Measurements from ENCODE around the gene DYNC2I2.
"Not testable (repeated sequence)": the region's sequence is repeated elsewhere in the genome, so short reads cannot be mapped to it uniquely, and the experiment has no call there.

Gene DYNC2I2

DNA sequence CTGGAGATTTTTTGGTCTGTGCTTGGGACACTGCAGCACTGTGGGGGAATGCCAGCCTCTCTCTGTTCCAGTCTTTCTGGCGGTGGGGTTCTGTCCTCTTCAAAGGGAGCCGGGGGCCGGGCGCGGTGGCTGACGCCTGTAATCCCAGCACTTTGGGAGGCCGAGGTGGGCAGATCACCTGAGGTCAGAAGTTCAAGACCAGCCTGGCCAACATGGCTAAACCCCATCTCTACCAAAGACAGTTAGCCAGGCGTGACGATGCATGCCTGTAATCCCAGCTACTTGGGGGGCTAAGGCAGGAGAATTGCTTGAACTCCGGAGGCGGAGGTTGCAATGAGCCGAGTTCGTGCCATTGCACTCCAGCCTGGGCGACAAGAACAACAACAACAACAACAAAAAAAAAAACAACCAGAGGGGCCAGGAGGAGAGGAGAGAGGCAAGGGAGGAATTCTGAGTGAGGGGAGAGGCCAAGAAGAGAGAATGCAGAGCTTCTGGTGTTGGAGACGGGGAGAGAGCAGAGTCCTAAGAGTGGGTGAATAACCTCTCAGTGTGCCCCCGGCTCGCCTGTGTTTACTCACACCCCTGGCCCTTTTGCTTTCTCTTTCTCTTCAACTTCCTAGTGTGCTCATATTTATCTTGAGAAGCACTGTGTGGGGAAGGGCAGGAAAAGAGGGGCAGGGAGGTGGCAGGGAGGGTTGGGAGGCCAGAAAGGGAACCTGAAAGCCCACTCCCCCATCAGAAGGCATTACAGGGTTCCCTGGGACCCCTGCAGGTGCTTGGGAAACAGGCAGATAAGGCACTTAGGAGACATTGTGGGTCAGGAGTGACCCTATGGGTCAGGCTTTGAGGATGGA, 29.2 kb upstream of the DYNC2I2 start:
- no peak for DNase-seq

DNA sequence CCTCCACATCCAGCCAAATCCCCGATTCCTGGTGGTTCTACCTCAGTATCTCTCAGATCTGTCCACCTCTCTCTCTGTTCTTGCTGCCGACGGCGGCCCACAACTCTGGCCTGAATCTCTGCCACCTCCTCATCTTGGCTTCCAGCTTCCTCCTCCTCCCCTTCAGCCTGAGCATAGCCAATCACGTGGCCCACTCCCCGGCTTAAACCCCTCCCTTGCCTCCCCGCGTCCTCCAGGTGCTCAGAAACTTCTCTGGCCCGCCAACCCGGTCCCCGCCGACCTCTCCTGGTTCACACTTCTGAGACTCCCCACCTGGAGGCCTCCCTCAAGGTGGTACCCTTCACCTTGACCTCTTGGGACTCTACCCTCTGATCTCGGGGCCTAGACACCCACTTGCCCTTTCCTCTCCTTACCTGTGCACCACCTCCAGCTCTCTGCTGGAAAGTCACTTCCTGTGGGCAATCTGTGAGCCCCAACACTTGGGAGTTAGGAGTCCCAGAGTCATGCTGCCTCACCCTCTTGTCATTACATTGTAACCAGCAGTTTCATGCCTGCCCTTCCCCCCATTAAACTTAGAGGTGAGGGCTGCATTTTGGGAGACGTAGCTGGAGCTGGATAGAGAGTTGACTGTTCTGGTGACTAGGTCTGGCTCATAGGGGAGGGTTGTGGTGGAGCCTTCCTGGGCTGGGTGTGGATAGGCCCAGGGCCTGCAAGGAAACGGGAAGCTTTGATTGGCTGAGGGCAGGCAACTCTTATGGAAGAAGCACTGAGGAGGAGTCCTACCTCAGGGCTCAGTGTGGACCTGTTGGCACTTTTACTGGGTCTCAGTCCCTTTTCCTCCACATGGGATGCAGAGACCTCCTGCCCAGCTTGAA, 27.9 kb upstream of the DYNC2I2 start:
- peak; percentile 71 for DNase-seq

DNA sequence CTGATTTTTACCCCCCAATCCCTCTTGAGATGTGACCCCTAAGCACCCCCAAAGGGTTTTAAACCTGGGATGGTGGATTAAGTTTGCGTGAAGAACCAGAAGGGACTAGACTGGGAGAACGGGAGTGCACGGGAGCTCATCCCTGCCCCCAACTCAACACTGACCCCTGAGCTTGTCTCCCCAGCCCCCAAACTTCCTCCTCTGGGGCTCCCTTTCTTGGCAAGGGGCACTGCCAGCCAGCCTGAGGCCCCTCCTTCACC, 27.3 kb upstream of the DYNC2I2 start:
- no peak for DNase-seq

DNA sequence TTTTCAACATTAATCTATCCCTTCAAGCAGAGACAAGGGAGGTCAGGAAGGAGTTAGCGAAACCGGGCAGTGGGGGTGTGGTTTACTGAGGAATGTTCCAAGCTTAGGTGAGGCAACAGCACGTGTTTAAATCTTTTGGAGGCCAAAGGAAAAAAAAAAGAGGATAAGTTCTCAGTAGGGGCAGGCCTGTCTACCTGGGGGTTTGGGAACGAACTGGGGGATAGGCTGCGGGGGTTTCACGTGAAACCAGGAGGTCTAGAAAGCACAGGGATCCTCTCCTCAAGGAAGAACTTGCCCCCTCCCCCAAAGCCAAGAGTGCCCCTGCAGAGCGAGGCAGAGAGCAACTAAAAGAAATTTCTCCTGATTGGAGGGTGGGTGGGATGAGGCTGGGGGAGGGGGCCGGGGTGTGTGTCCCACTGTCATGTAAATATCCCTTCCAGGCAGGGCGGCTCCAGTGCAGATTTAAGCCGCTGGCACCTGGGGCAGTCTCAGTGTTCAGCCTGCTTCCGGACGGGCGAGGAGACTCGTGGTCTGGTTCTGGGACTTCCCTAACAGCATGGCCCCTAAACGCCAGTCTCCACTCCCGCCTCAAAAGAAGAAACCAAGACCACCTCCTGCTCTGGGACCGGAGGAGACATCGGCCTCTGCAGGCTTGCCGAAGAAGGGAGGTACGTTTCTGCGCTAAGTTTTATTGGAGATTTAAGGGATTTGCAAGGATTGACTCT, 26.9 kb upstream of the DYNC2I2 start:
- peak; percentile 65 for DNase-seq

DNA sequence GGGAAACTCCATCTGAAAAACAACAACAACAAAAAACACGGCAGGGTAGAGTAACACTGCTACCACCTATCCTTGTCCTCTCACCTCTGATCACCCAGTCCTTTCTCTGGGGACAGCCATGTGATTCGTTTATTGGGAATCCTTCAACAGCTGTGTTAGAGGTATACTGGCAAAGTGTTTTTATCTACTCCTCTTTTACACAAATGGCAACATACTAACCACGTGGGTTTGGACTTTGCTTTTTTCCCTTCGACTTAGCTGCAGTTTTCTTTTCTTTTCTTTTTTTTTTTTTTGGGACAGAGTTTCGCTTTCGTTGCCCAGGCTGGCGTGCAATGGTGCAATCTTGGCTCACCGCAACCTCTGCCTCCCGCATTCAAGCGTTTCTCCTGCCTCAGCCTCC, 21.1 kb upstream of the DYNC2I2 start:
- no peak for DNase-seq

DNA sequence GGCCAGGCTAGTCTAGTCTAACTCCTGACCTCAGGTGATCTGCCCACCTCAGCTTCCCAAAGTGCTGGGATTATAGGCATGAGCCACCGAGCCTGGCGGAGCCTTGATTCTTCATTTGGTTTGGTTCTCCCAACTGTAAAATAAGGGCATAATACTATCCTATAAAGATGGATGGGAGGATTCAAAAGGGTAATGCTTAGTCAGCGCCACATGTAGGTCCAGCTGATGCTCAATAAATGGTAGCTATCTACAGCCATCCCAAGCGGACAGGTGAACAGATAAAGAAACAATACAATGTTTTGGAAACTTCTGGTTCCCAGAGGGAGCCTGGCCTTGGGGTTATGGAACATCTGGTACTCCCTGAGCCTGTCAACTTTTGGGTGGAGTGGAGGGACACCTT, 18.7 kb upstream of the DYNC2I2 start:
- DNase-seq: no peak

DNA sequence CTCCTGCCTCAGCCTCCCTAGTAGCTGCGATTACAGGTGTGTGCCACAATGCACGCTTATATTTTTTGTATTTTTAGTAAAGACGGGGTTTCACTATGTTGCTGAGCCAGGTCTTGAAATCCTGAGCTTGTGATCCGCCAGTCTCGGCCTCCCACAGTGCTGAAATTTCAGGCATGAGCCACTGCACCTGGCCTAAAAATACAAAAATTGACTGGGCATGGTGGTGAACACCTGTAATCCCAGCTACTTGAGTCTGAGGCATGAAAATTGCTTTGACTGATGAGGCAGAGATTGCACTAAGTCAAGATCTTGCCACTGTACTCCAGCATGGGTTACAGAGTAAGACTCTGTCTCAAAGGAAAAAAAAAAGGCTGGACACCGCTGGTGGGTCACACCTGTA, 13.1 kb upstream of the DYNC2I2 start:
- DNase-seq: no peak

DNA sequence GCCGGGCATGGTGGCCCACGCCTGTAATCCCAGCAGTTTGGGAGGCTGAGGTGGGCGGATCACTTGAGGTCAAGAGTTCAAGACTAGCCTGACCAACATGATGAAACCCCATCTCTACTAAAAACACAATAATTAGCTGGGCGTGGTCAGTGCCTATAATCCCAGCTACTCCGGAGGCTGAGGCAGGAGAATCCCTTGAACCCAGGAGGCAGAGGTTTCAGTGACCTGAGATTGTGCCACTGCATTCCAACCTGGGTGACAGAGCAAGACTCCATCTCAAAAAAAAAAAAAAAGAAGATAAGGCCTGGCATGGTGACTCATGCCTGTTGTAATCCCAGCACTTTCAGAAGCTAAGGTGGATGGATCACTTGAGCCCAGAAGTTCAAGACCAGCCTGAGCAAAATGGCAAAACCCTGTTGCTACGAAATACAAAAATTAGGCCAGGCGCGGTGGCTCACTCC, 9.9 kb upstream of the DYNC2I2 start:
- DNase-seq: not testable (repeated sequence)

DNA sequence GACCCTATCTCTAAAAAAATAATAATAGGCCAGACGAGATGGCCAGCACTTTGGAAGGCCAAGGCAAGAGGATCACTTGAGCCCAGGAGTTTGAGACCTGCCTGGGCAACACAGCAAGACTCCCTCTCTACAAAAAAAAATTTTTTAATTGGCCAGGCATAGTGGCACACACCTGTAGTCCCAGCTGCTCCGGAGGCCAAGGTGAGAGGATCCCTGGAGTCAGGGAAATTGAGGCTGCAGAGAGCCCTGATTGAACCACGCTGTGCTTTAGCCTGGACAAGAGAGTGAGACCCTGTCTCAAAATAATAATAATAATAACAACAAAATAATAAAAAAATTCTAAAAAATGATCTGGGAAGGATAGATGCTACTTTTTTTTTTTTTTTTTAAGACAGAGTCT, 1.1 kb upstream of the DYNC2I2 start:
- no peak for DNase-seq

DNA sequence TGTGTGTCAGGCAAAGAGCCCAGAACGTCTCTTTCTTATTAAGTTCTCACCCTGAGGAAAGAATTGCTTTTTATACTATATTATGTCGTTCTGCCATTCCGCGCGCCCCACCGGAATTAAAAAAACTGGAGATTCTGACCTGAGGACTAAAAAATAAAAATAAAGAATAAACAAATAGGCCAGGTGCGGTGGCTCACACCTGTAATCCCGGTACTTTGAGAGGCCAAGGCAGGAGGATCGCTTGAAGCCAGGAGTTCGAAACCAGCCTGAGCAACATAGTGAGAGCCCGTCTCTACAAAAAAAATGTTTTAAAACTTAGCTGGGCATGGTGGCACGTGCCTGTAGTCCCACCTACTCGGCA, 677 bp upstream of the DYNC2I2 start:
- DNase-seq: no peak

DNA sequence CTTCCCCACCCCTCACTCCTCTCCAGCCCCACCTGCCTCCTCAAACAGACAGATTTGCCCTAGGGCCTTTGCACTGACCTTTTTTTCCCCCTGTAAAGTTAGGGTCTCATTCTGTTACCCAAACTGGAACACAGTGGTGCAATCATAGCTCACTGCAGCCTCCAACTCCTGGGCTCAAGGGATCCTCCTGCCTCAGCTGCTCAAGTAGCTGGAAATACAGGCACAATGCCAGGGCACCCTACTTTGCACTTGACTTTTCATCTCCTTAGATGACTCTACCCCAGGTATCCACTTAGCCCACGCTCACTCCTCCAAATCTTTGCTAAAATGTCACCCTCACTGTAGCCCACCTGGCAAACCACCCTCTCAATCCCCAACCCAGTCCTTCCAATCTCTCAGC, 2.2 kb downstream of the DYNC2I2 start:
- no peak for DNase-seq

DNA sequence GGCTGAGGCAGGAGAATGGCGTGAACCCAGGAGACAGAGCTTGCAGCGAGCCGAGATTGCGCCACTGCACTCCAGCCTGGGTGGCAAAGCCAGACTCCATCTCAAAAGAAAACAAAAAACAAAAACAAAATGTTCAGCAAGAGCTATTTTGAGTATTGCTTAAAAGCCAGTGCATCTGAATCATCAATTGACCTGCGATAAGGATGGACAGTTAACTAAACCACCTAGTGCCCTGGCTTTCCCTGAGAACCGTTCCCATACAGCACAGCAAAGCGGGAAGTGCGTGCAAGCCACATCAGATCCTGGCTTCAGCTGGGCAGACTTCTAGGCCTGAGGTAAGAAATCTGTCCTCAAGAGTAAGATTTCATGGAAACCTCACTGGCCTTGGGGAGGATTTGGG, 2.7 kb downstream of the DYNC2I2 start:
- no peak for DNase-seq

DNA sequence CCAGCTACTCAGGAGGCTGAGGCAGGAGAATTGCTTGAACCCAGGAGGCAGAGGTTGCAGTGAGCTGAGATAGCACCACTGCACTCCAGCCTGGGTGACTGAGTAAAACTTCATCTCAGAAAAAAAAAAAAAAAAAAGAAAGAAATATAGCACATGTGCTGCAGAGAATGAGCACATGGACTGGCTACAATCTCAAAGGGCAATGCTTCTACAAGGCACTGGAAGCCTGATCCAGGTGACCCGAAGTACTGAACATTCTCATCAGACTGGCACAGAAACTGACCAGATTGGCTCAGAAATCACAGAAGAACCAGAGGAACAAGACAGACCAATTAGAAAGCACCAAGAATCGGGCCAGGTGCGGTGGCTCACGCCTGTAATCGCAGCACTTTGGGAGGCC, 4.8 kb downstream of the DYNC2I2 start:
- DNase-seq: no peak

DNA sequence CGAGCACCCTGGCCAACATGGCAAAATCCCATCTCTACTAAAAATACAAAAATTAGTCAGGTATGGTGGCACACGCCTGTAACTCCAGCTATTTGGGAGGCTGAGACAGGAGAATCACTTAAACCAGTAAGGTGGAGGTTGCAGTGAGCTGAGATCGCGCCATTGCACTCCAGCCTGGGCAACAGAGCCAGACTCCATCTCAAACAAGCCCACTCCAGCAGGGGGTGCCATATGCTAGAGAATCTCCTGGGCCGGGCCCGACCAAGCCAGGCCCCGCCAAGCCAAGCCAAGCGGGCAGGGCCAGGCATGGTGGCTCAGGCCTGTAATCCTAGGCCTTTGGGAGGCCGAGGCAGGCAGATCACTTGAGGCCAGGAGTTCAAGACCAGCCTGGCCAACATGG, 8.4 kb downstream of the DYNC2I2 start:
- DNase-seq: not testable (repeated sequence)

DNA sequence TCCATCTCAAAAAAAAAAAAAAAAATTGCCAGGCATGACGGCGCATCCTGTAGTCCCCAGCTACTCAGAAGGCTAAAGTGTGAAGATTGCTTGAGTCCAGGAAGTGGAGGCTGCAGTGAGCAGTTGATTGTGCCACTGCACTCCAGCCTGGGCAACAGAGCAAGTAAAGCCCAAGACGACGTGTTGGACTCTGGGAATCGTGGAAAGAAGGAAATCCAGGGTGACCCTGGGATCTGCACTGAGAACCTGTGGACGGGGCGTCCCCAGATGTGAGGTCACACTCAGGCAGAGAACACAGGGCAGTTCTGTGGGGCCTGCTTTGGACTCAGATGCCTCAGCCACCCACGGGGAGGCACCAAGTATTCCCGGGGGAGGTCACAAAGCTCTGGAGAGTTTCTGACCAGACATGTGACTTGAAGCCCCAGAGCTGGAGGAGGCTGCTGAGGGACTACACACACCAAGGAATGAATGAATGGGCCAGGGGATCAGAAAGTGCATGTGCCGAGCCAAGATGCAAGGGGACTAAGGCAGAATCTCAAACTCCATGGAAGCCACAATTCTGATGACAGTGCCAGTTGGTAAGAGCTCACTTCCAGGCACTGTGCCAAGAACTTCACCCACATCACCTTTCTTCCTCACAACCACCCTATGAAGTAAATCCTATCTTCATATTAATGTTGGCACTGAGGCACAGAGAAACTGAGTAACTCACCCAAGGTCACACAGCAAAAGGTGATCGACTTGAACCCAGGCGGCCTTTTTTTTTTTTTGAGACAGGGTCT, 12.9 kb downstream of the DYNC2I2 start:
- DNase-seq: no peak

DNA sequence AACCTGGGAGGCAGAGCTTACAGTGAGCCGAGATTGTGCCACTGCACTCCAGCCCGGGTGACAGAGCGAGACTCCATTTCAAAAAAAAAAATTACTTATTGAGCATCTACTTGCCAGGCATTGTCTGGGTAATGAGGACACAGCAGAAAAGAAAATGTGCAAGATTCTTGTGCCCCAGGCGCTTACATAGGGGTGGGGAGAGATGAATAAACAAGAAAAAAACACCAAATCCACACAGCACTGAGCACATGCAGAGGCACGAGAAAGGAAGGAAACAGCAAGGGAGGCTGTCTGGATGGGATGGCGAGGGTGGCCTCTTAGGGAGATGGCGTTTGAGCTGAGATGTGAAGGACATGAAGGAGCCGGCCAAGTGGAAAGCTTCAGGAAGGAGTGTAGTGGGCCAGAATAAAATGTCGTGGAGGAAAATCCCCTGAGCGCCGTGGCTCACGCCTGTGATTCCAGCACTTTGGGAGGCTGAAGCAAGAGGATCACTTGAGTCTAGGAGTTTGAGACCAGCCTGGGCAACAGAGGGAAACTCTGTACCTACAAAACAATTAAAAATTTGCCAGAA, 13.9 kb downstream of the DYNC2I2 start:
- peak; percentile 76 for DNase-seq

DNA sequence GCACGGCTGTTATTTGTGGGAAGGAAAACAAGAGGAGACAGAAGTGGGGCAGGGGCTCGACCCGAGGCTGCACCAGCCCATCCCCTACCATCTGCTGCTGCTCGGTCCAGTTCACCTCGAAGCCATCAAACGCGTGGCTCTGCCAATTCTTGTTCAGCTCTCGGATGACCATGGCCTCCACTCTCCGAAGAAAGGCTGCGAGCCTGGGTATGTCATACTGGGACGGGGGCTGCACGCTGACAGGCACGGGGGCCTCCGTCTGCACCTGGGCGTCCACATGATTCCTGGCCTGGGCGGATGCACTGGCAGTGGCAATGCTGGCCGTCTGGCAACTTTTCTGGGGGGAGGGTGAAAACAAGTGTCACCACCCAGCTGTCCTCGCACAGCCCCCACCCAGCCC, 16.0 kb downstream of the DYNC2I2 start:
- peak; percentile 50 for DNase-seq

DNA sequence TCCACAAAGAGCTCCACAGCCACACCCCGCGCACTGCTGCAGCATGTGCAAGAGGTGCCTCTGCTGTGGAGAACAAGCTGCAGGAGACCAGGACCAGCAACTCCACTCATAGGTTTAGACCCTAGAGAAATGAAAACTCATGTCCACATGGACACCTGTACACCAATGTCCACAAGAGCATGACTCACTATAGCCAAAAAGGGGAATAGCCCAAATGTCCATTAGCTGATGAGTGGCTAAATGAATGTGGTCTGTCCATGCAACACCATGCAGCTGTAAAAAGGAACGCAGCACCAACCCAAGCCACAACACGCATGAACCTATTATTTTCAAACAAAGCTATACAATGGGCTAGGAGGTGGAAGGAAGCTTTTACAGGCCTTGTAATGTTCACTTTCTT, 18.1 kb downstream of the DYNC2I2 start:
- no peak for DNase-seq

DNA sequence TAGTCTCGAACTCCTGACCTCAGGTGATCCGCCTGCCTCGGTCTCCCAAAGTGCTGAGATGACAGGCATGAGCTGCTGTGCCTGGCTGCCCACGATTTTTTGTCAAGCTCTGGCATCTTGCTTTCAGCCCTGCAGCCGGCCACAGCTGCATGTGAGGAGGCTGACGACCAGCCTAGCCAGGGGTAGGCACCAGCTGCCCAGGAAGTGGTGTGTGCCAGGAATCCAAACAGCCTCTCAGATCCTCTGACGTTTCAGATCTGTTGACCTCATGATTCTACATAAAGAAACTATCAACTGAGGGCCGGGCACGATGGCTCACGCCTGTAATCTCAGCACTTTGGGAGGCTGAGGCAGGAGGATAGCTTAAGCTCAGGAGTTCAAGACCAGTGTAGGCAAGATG, 19.0 kb downstream of the DYNC2I2 start:
- no peak for DNase-seq

DNA sequence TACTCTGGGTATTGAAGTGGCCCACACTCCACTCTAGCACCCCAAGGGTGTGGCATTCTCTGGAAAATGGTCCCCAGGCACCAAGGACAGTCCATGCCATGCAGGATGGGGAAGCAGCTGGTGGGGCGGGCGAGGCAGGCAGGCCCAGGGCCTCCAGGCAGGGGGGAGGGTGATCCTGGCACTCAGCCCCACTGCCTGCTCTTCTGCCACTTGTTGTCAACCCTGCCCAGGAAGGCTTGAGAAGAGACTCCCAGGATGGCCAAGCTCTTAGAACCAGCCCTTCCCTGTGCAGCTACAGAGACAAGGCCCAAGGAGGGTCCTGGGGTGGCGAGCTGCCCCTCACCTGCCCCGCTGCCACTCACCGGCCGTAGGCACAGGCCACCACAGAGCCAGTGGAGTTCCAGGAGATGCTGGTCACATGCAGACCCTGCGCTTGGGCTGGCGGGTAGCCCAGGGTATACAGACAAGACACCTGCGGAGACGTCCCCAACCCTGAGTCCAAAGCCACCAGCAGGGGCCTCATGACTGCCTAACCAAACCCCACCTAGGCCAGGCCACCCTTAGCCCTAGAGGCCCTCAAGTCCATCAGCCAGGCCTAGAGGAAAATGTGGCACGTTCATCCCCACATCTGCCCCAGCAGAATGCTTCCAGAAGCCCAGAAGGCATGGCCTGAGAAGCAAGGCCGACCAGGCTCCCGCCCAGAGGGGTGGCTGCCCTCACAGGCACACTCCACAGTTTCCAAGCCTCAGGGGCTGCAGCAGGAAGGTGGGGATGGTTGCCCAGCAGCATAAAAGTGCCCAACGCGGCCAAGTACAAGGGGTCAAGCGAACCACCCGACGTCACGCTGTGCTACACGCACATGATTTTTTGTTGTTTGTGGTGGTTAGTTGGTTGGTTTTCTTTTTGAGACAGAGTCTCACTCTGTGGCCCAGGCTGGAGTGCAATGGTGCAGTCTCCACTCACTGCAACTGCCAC, 19.8 kb downstream of the DYNC2I2 start:
- no peak for DNase-seq

DNA sequence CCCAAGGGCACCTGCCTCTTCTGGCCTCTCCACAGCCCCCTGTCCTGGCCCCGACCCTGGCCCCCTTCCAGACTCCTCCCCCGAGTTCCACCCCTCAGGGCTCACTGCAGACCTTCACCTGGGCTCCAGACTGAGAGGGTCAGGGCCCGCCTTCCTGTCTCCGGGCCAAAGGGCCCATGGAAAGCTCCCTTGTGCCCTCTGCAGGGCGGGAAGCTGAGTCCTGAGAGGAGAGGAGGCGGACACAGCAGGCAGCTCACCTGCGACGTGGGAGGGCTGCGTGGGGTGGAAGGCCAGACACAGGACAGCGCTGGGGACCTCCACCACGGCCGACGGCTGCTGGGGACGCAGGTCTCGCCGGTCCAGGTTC, 20.6 kb downstream of the DYNC2I2 start:
- DNase-seq: no peak
